K562 treated with DMSO at 1 percent for 48 hours (cell line): ENCODE data around the gene HNRNPUL1. TPM values are rescaled to one million over a fixed set of nuclear protein-coding genes. Genes with fewer than 3 reads are reported as not detected.

Experiments
- total RNA-seq: library from RNA; unstranded; fragments of 300-600 nt; gene quantifications from 2 replicates; pipeline ENCODE4 v1.2.3, GENCODE V29; 2022; ENCODE audit warnings: low replicate concordance; ENCODE audit errors: extremely low read depth

Gene HNRNPUL1
- 971 and 1,312 TPM in 2 replicates for total RNA-seq

DNA sequence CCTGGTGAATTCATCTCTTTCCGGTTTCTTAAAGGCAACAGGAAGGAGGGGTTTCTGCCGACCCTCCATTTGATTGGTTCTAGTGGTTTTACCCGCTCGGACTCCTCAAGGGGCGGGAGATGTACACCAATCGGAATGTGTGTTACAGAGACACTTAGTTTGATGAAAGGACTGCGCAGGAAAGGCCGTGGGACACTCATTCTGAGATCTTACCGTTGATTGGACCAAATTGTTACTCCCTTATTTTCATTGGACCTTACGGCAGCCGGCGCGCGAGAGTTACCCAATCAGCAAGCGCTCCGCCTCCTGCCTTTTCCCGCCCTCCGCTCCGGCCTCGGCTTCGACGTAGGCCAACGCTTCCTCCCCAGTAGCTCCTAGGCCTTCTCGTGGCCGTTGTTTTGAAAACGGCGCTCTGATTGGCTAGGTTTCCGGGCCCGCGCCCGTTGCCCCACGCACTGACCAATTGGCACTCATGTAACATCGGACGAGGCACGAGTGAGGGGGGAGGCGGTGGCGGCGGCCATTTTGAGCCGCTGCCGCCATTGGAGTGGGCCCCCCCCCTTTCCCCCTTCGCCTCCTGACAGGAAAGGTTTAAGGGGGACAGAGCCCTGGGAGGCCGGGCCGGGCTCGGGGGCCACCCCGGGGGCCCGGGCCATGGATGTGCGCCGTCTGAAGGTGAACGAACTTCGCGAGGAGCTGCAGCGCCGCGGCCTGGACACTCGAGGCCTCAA lies at the start of gene HNRNPUL1:
Gene HNRNPUL1 (plus strand): TSS at position 523 of the 731 bp plus-strand sequence. CDS start 132 bp downstream, at position 655.

DNA sequence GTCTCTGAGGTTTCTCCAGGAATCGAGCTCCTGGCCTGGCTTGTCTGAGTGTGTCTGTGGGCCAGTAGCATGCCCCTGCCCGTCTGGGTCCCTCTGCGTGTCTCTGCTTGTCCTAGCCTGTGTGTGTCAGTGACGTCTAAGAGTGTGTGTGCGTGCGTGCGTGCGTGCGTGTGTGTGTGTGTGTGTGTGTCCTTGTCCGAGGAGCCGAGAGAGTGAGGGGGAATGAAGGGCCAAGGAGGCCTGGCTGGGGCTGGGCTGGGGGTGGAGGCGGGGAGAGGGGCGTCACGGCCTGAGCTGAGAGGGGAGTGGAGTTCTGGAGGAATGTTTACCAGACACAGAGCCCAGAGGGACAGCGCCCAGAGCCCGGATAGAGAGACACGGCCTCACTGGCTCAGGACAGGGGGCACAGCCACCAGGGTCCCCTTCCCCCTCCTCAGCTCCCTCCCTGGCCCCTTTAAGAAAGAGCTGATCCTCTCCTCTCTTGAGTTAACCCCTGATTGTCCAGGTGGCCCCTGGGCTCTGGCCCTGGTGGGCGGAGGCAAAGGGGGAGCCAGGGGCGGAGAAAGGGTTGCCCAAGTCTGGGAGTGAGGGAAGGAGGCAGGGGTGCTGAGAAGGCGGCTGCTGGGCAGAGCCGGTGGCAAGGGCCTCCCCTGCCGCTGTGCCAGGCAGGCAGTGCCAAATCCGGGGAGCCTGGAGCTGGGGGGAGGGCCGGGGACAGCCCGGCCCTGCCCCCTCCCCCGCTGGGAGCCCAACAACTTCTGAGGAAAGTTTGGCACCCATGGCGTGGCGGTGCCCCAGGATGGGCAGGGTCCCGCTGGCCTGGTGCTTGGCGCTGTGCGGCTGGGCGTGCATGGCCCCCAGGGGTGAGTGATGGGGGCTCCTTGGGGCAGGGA lies 45.3 kb upstream of the HNRNPUL1 start, which contains the start of gene AXL:
Gene AXL (plus strand): TSS at position 609 of the 893 bp plus-strand sequence. CDS start 170 bp downstream, at position 779.

DNA sequence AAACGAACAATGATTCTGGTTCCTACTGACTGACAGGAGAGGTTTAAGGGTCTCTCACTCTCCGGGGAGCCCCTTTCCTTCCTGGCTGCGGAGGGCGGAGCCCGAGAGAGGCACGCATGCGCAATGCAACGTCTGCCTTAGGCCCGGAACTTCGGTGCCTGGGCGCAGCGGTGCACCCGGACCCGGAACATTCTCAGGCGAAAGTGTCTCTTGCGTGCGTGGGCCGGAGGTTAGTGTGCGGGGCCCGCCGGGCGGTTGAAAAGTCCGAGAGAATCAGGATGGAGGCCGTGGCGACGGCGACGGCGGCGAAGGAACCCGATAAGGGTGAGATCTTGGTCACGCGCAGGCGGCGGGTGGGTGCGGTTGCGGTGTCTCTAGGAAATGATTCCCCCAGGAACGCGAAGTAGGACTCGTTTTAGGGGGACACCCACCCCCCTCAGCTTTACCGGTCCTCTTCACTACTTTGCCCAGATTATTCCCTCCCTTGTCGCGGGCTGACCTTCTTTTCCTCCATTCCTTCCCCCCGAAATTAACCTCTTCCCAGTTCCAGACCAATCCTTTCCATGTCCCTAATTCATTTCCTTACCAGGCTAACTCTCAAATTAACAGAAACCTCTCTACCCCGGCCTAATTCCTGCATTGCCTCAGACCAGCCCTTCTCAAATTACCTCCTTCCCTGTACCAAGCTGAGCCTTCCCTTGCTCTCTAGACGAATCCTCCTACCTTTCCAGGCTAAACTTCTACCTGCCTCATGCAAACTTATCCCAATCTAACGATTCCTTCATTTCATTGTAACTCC lies 46.1 kb downstream of the HNRNPUL1 start, which contains the start of gene CCDC97:
Gene CCDC97 (plus strand): TSS at position 140 of the 799 bp plus-strand sequence. CDS start 139 bp downstream, at position 279.

GRCh38 chr19:41353466-41354342 lies 89.5 kb downstream of the HNRNPUL1 start, which contains the start of gene TGFB1:
Gene TGFB1, minus strand, starts transcription at chr19:41353922. Its CDS starts 878 bp downstream, at chr19:41353044.

Other genes starting within 250 kb of the HNRNPUL1 start
- not detected in 2 replicates for gene CYP2A13, start 175.9 kb upstream of the HNRNPUL1 start, total RNA-seq
- gene CYP2F1, start 149.9 kb upstream of the HNRNPUL1 start, total RNA-seq, result not detected in 2 replicates
- gene CYP2S1, start 71.2 kb upstream of the HNRNPUL1 start, total RNA-seq, result not detected in 2 replicates
- gene AXL, start 45.1 kb upstream of the HNRNPUL1 start, total RNA-seq, result not detected in 2 replicates
- not detected in 2 replicates for gene CCDC97, start 45.8 kb downstream of the HNRNPUL1 start, total RNA-seq
- gene TGFB1, start 89.5 kb downstream of the HNRNPUL1 start, total RNA-seq, result not detected in 2 replicates
- not detected in 2 replicates for gene B9D2, start 99.8 kb downstream of the HNRNPUL1 start, total RNA-seq
- not detected in 2 replicates for gene TMEM91, start 112.2 kb downstream of the HNRNPUL1 start, total RNA-seq
- gene EXOSC5, start 133.0 kb downstream of the HNRNPUL1 start, total RNA-seq, result not detected in 2 replicates
- gene BCKDHA, start 133.4 kb downstream of the HNRNPUL1 start, total RNA-seq, result not detected in 2 replicates
- not detected in 2 replicates for gene B3GNT8, start 163.0 kb downstream of the HNRNPUL1 start, total RNA-seq
- not detected in 2 replicates for gene DMAC2, start 175.5 kb downstream of the HNRNPUL1 start, total RNA-seq
- gene ERICH4, start 178.8 kb downstream of the HNRNPUL1 start, total RNA-seq, result not detected in 2 replicates